HepG2 (cell line): ENCODE results near the gene OARD1. TPM values are rescaled to one million over a fixed set of nuclear protein-coding genes. Genes with fewer than 3 reads are reported as not detected.

Source experiments
- DBP ChIP-seq: sonication (generic); formaldehyde crosslinking; IDR thresholded peaks from 2 replicates; pipeline ENCODE4 v1.4.0; 2020; ENCODE audit warnings: missing genetic modification reagents; ENCODE audit errors: not compliant biosample characterization
- DPF2 ChIP-seq: sonication (generic); formaldehyde crosslinking; IDR thresholded peaks from 2 replicates; pipeline ENCODE4 v1.4.0; 2020; ENCODE audit warnings: mild to moderate bottlenecking, low read depth, missing genetic modification reagents, borderline replicate concordance
- EP300 ChIP-seq, 3 experiments: sonication (generic) in 1 of 3; formaldehyde crosslinking in 1 of 3; IDR thresholded peaks; 2 replicates each; pipeline versions ENCODE4 v1.5.1 to v1.6.1; 2011 to 2020; ENCODE audit warnings: low read depth in 2 of 3, low read length in 2 of 3, borderline replicate concordance in 1 of 3, improper control_type of control experiment in 1 of 3, mild to moderate bottlenecking in 1 of 3, missing genetic modification reagents in 1 of 3, moderate library complexity in 1 of 3
- ETV5 ChIP-seq: IDR thresholded peaks from 2 replicates; pipeline ENCODE4 v1.6.1; 2018; ENCODE audit warnings: missing biosample characterization, missing genetic modification reagents, inconsistent platforms, borderline replicate concordance
- GFI1 ChIP-seq: sonication (generic); formaldehyde crosslinking; IDR thresholded peaks from 2 replicates; pipeline ENCODE4 v1.5.0; 2020; ENCODE audit warnings: missing genetic modification reagents, mild to moderate bottlenecking, borderline replicate concordance
- HHEX ChIP-seq: IDR thresholded peaks from 2 replicates; pipeline ENCODE4 v1.6.1; 2016; ENCODE audit warnings: control low read depth
- KLF9 ChIP-seq: IDR thresholded peaks from 2 replicates; pipeline ENCODE4 v1.6.1; 2016; ENCODE audit warnings: low read depth
- LCORL ChIP-seq, 2 experiments: fragments of 450-650 bp in 1 of 2; sonication (generic) in 1 of 2; formaldehyde crosslinking in 1 of 2; IDR thresholded peaks; 2 replicates each; pipeline versions ENCODE4 v1.5.0 to v1.6.1; 2017 to 2020; ENCODE audit warnings: antibody characterized with exemption in 1 of 2, missing genetic modification reagents in 1 of 2
- NFIC ChIP-seq: IDR thresholded peaks from 2 replicates; pipeline ENCODE4 v1.6.1; 2012; ENCODE audit warnings: mild to moderate bottlenecking, low read length, inconsistent platforms
- PAX8 ChIP-seq: sonication (generic); formaldehyde crosslinking; IDR thresholded peaks from 2 replicates; pipeline ENCODE4 v1.8.0; 2022; ENCODE audit warnings: mild to moderate bottlenecking, missing genetic modification reagents, borderline replicate concordance
- PLRG1 ChIP-seq: fragments of 450-650 bp; conservative IDR thresholded peaks from 2 replicates; pipeline ENCODE4 v1.6.1; 2016
- POLR2A ChIP-seq, 2 experiments: IDR thresholded peaks; 2 replicates each; pipeline ENCODE4 v1.6.1; 2011; ENCODE audit warnings: low read depth in 2 of 2, low read length in 2 of 2, mild to moderate bottlenecking in 1 of 2, moderate library complexity in 1 of 2; ENCODE audit not compliant: insufficient read depth in 1 of 2
- RFX1 ChIP-seq: fragments of 450-650 bp; IDR thresholded peaks from 2 replicates; pipeline ENCODE4 v1.6.1; 2017
- RXRA ChIP-seq: sonication (generic); formaldehyde crosslinking; IDR thresholded peaks from 2 replicates; pipeline ENCODE4 v1.5.1; 2020; ENCODE audit warnings: missing genetic modification reagents
- SIX1 ChIP-seq: sonication (generic); formaldehyde crosslinking; IDR thresholded peaks from 2 replicates; pipeline ENCODE4 v1.4.0; 2020; ENCODE audit warnings: missing genetic modification reagents, borderline replicate concordance
- SMAD1 ChIP-seq: sonication (generic); formaldehyde crosslinking; IDR thresholded peaks from 2 replicates; pipeline ENCODE4 v1.4.0; 2020; ENCODE audit warnings: missing genetic modification reagents, low read depth, mild to moderate bottlenecking, borderline replicate concordance
- THAP8 ChIP-seq: sonication (generic); formaldehyde crosslinking; IDR thresholded peaks from 2 replicates; pipeline ENCODE4 v1.5.1; 2020; ENCODE audit warnings: missing genetic modification reagents, mild to moderate bottlenecking, borderline replicate concordance
- WIZ ChIP-seq: sonication (generic); formaldehyde crosslinking; IDR thresholded peaks from 2 replicates; pipeline ENCODE4 v1.5.1; 2020; ENCODE audit warnings: mild to moderate bottlenecking, missing genetic modification reagents
- ZNF136 ChIP-seq: sonication (generic); formaldehyde crosslinking; IDR thresholded peaks from 2 replicates; pipeline ENCODE4 v1.8.1; 2022; ENCODE audit warnings: low read depth, mild to moderate bottlenecking, moderate library complexity, missing genetic modification reagents
- ZNF20 ChIP-seq: sonication (generic); formaldehyde crosslinking; IDR thresholded peaks from 2 replicates; pipeline ENCODE4 v1.4.0; 2020; ENCODE audit warnings: mild to moderate bottlenecking, moderate library complexity, missing genetic modification reagents
- ZNF292 ChIP-seq: sonication (generic); formaldehyde crosslinking; IDR thresholded peaks from 2 replicates; pipeline ENCODE4 v1.8.1; 2022; ENCODE audit warnings: mild to moderate bottlenecking, low read depth, missing genetic modification reagents, borderline replicate concordance
- ZNF331 ChIP-seq: sonication (generic); formaldehyde crosslinking; IDR thresholded peaks from 2 replicates; pipeline ENCODE4 v1.4.0; 2020; ENCODE audit warnings: missing genetic modification reagents
- ZNF335 ChIP-seq: sonication (generic); formaldehyde crosslinking; IDR thresholded peaks from 2 replicates; pipeline ENCODE4 v1.4.0; 2020; ENCODE audit warnings: missing genetic modification reagents
- ZNF382 ChIP-seq: sonication (generic); formaldehyde crosslinking; IDR thresholded peaks from 2 replicates; pipeline ENCODE4 v1.5.0; 2020; ENCODE audit warnings: missing genetic modification reagents, mild to moderate bottlenecking, borderline replicate concordance
- ZNF619 ChIP-seq: sonication (generic); formaldehyde crosslinking; IDR thresholded peaks from 2 replicates; pipeline ENCODE4 v1.4.0; 2020; ENCODE audit warnings: mild to moderate bottlenecking, missing genetic modification reagents
- polyA plus RNA-seq, 8 experiments: library from polyadenylated mRNA; depleted of rRNA in 3 of 8; stranded (reverse) in 7 of 8; unstranded in 1 of 8; fragments of >200 nt; fragmentation: Illumina TruSeq in 4 of 8; extraction: Trizol in 4 of 8; gene quantifications; 2 replicates each; pipeline versions ENCODE4 v1.2.1 to v1.2.3, GENCODE V29; 2011 to 2016; ENCODE audit warnings: low read depth in 4 of 8, missing spikeins in 1 of 8, mixed read lengths in 1 of 8; ENCODE audit not compliant: insufficient read depth in 1 of 8
- total RNA-seq, 5 experiments: library from RNA; depleted of rRNA; stranded (reverse); fragments of >200 nt; fragmentation: Illumina TruSeq; extraction: Trizol; gene quantifications; 2 replicates each; pipeline ENCODE4 v1.2.3, GENCODE V29; 2016; ENCODE audit warnings: low read depth in 1 of 5
- TF ChIP-seq, protein P1 (sequence below): IDR thresholded peaks from 2 replicates; pipeline ENCODE4 v1.6.1; 2018; ENCODE audit warnings: missing genetic modification reagents

Gene OARD1
- total and polyA plus RNA-seq, 2 of the 13 experiments (the other 11 are each of a cell fraction or from before 2014, with no cell fraction given) = 18.4 to 49.0 TPM

GRCh38 chr6:41071923-41072835, at the start of gene OARD1 (continued):
- no peak for TF ChIP-seq SIX1 (CRISPR knock-in tag)
- TF ChIP-seq, protein P1, sequence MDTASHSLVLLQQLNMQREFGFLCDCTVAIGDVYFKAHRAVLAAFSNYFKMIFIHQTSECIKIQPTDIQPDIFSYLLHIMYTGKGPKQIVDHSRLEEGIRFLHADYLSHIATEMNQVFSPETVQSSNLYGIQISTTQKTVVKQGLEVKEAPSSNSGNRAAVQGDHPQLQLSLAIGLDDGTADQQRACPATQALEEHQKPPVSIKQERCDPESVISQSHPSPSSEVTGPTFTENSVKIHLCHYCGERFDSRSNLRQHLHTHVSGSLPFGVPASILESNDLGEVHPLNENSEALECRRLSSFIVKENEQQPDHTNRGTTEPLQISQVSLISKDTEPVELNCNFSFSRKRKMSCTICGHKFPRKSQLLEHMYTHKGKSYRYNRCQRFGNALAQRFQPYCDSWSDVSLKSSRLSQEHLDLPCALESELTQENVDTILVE = peak; percentile 100
- TF ChIP-seq THAP8 (CRISPR knock-in tag) = no peak
- TF ChIP-seq POLR2A (IDR thresholded peaks at IDR 0.05; ENCODE audit: insufficient read depth in 1 of 2, low read depth in 2 of 2, low read length in 2 of 2) = peak; percentile 70 to 78
- TF ChIP-seq DBP = peak; percentile 46
- 0 out of 2 replicates have a peak, but pooled peaks have one; percentile 64 for TF ChIP-seq LCORL (IDR thresholded peaks at IDR 0.05)
- TF ChIP-seq LCORL (CRISPR knock-in tag; IDR thresholded peaks at IDR 0.05) = peak; percentile 69; the same call in 1 of the 2 replicates
- TF ChIP-seq ZNF331 (CRISPR knock-in tag) = peak; percentile 31; the same call in 1 of the 2 replicates
- TF ChIP-seq ZNF382 (CRISPR knock-in tag) = no peak
- no peak for TF ChIP-seq DPF2
- TF ChIP-seq WIZ (CRISPR knock-in tag) = 0 out of 2 replicates have a peak, but pooled peaks have one; percentile 58
- TF ChIP-seq KLF9 (CRISPR knock-in tag) = peak; percentile 69
- no peak for TF ChIP-seq HHEX (CRISPR knock-in tag)
- TF ChIP-seq RFX1 = no peak
- no peak for TF ChIP-seq PLRG1
- peak; percentile 93 for TF ChIP-seq ETV5 (CRISPR knock-in tag)
- peak in 1 of 2 experiments; percentile 50; a peak in 1 of 4 replicates for TF ChIP-seq EP300 (IDR thresholded peaks at IDR 0.05; ENCODE audit: low read depth in 2 of 2, low read length in 2 of 2)
- TF ChIP-seq EP300 (CRISPR knock-in tag; IDR thresholded peaks at IDR 0.05; ENCODE audit: borderline replicate concordance) = no peak
- TF ChIP-seq SMAD1 (CRISPR knock-in tag) = peak; percentile 85; the same call in 1 of the 2 replicates
- TF ChIP-seq GFI1 (CRISPR knock-in tag) = no peak
- TF ChIP-seq ZNF20 = no peak
- TF ChIP-seq PAX8 (CRISPR knock-in tag) = peak; percentile 29; the same call in 1 of the 2 replicates
- no peak for TF ChIP-seq NFIC
- TF ChIP-seq RXRA (CRISPR knock-in tag) = peak; percentile 94
- no peak for TF ChIP-seq ZNF335 (CRISPR knock-in tag)
- peak; percentile 95 for TF ChIP-seq ZNF619 (CRISPR knock-in tag)
- peak; percentile 42; the same call in 1 of the 2 replicates for TF ChIP-seq ZNF292 (CRISPR knock-in tag)
- no peak for TF ChIP-seq ZNF136
